T-helper 2 cell treated with Interferon-gamma antibody and Interleukin-4, amounts not matched to agents 5 μg/mL and 100 μg/mL, for 36 hours (primary cell): ENCODE results near the gene ASB2.

Experiments used
- DNase-seq: peaks from one replicate; pipeline ENCODE4 v3.0.0; 2021; ENCODE audit warnings: low spot score
- H3K27ac Mint-ChIP-seq: one replicate; pipeline ENCODE4 v1.8.0; 2021; ENCODE audit warnings: mild to moderate bottlenecking, mixed read lengths
- H3K27me3 Mint-ChIP-seq: one replicate; pipeline ENCODE4 v1.8.0; 2021; ENCODE audit warnings: low read depth, mixed read lengths
- H3K36me3 Mint-ChIP-seq: one replicate; pipeline ENCODE4 v1.8.0; 2021; ENCODE audit warnings: low read depth, mixed read lengths
- H3K4me1 Mint-ChIP-seq: one replicate; pipeline ENCODE4 v1.8.0; 2021; ENCODE audit warnings: low read depth, mixed read lengths
- H3K4me3 Mint-ChIP-seq: one replicate; pipeline ENCODE4 v1.8.0; 2022; ENCODE audit warnings: mild to moderate bottlenecking, moderate library complexity, mixed read lengths
- H3K9me3 Mint-ChIP-seq: one replicate; pipeline ENCODE4 v1.8.0; 2021; ENCODE audit warnings: mixed read lengths

The ASB2 gene

DNA sequence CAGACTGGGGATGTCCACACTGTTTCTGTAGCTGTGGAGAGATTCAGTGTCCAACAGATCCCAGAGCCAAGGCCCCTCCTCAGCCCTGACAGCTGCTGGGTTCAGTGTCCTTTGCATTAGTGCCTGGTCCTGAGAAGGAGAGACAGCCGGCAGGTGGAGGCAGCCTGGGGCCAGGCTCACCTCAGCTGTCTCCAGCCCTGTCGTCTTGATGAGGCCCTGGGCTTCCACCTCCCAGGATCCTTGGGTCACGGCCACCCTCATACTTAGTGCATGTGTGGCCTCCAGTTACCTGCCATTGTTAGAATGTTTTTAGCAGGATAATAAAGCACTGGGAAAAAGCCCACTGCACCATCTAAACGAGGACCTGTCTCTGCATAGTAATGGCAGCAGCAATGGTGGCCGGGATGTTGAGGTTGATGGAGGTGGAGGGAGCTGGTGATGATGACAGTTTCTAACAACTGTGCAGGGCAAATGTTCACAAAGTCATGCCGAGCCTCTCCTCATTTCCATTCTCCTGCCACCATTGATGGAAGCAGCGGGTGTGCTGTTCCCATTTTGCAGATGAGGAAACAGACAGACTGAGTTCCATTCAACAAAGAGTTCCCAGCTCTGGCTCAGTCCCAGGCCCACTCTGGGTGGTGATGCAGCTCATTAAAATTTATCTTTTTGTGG lies 17.7 kb downstream of the ASB2 start:
- Mint-ChIP-seq H3K27me3 (no peaks in the 10 kb centered on the region), H3K4me3 (peak overlapping the region; percentile 82), H3K4me1 (peaks cover 91% of the 10 kb centered on the region), H3K27ac (peak overlapping the region; percentile 99), H3K9me3 (no peaks in the 10 kb centered on the region), H3K36me3 (peaks cover 62% of the 10 kb centered on the region)
- no peak for DNase-seq

DNA sequence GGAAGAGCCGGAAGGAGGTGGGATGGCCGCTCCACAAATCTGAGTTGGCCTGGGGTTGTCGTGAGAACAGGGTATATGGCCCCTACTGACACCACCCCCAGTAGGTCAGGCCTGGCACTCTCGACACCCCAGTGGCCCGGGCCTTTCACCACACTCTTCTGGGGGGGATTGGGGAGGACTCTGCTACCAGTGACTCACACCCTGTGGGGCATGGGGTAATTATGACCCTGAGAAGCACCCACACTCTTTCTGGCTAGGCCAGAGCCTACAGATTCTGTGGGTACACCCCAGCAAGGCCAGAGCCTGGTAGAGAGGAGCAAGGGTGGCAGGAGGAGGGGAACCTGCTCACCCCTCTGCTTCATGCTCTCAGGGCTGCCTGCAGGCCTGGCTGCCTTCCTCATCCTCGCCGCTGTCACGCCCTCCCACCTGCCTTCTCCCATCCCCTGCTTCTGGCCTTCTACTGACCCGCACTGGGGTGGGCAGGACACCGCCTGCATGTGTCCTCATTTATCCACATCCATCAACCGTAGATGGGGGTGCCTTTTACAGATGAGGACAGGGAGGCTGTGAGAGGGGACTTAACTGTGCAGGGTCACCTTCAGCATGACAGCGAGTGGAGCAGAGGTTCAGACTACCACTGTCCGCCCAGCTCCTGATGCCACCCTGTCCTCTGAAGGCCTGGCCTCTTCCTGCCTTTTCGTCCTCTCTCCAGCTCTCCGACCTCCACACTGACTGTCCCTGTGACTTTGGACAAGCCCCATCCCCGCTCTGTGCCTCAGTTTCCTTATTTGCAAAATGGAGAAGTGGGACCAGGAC lies 18.4 kb downstream of the ASB2 start:
- Mint-ChIP-seq H3K27ac (peak overlapping the region; percentile 99), H3K27me3 (no peaks in the 10 kb centered on the region), H3K36me3 (peaks cover 65% of the 10 kb centered on the region), H3K4me1 (peaks cover 91% of the 10 kb centered on the region), H3K4me3 (peak overlapping the region; percentile 88), H3K9me3 (no peaks in the 10 kb centered on the region)
- DNase-seq = no peak

DNA sequence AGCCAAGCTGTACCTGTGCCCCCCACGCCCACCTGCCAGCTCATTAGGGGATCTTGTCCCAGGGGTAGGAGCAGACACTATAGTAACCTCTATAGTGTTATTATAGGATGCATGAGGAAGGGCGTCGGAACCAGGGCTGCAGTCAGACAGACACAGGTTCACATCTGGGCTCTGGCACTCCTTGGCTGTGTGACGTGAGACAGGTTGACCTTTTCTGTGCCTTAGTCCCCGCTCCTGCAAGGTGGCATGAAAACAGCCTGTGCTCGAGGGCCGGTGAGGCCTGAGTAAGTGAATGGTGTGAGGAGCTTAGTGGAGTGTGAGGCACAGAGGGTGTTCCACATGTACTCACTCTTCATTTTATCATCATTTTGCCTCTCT lies 19.0 kb downstream of the ASB2 start:
- Mint-ChIP-seq H3K4me3 (peak overlapping the region; percentile 88), H3K4me1 (peaks cover 90% of the 10 kb centered on the region), H3K27ac (peak overlapping the region; percentile 90), H3K36me3 (peaks cover 72% of the 10 kb centered on the region), H3K27me3 (no peaks in the 10 kb centered on the region), H3K9me3 (no peaks in the 10 kb centered on the region)
- DNase-seq = no peak

DNA sequence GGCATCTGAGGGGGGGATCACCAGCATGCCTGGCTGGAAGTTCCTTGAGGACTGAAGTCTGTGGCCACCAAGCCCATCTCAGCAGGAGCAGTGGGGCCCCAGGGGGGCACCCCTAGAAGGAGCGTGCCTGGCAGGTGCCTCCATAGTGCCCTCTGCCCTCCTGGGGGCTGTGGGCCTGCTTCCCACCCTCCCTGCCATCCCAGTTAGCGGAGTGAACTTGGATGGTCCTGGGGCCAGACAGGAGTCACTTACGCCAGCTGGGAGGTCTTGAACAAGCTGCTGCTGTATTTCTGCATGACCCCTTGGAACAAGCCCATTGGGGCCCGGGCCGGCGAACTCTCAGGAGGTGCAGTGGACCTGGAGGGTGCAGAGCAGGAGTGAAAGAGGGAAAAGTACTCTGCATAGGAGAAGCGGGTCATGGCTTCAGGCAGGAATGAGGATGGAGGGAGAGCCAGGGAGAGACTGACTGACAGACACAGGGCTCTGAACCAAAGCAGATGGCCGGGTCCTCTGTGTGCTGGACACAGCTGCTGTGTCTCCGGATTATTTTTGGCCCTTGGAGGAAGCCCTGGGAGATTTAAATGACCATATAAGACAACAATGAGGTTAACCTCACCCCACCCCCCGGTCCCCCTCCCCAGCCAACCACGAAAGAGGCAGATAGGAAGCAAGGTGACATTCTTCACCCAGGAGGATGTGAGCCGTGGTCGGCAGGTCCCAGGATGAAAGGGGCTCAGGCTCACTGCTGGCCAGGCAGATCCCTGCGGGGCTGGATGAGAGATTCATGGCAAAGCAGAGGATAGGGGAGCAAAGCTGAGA lies 19.6 kb downstream of the ASB2 start:
- peak overlapping the region; percentile 88 for H3K4me3 Mint-ChIP-seq
- no peak for DNase-seq
- H3K4me1 Mint-ChIP-seq = peaks cover 86% of the 10 kb centered on the region
- H3K9me3 Mint-ChIP-seq = no peaks in the 10 kb centered on the region
- H3K27ac Mint-ChIP-seq = peak overlapping the region; percentile 90
- peaks cover 76% of the 10 kb centered on the region for H3K36me3 Mint-ChIP-seq
- H3K27me3 Mint-ChIP-seq = no peaks in the 10 kb centered on the region

DNA sequence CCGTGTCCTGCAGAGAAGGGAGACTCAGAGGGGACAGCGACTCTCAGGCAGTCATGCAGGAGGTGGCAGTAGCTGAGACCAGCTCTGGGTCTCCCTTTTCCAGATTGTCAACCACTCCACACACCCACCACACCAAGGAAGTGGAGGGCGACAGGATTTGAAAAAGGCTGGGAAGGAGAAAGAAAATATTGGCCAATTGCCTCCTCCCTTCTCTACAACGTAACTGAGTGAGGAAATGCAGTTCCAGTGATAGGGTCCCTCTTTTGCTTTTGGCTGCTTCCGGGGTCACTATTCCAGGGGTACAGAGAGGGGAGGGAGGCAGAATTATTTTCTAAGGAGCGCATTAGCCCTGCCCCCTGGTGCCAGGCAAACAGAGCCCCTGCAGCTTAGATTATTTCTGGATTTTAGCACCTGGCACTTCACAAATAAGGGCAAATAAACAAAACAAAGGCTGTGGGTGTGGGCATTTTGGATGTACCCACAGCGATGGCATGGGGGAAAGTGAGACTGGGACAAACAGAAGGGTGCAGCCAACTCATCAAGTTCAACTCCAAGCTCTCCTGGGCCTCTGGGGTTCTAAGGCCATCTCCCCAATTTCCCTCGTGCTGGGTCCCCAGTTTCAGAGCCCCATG lies 20.4 kb downstream of the ASB2 start:
- DNase-seq = no peak
- H3K27me3 Mint-ChIP-seq = no peaks in the 10 kb centered on the region
- H3K27ac Mint-ChIP-seq = peak overlapping the region; percentile 90
- H3K9me3 Mint-ChIP-seq = no peaks in the 10 kb centered on the region
- H3K4me1 Mint-ChIP-seq = peaks cover 84% of the 10 kb centered on the region
- peak overlapping the region; percentile 88 for H3K4me3 Mint-ChIP-seq
- H3K36me3 Mint-ChIP-seq = peaks cover 76% of the 10 kb centered on the region

DNA sequence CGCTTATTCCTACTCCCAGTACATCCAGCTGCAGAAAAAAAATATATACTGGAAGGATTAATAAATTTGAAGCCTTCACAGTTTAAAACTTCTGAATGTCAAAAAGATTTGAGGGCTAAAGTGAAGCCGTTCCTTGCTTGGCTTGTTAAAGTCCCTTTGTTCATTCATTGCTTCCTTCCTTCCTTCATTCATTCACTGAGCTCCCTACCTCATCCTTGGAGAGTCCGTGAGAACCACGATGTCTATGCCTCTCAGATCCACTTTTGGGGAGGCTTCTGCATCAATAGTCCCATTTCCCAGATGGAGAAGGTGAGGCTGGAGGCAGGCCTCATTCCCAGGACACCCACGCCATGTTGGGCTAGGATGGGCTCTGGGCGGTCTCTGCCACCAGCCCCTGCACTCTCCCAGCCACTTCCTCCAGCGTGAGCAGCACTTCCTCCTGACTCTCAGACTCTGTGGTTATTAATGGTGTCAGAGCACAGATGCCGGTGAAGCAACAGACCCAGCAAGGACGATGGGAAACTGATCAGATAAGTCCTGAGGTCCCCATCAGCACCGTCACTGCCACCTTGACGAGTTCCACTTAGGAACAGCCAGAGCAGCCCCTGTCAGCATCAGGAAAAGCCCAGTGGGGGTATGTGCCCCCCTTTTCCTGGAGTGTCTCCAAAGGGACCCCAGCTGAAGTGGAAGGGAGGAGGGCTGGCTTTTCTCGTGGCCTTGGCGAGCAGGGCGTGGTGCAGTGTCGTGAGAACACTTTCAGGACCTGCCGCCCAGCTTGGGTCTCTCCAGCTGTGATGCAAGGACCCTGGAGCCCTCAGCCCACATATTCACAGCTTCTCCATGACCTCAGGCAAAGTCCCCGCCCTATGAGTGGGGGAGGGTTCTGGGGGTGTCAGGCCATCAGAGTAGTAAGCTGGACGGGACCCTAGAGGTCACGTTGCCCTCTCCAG lies 21.2 kb downstream of the ASB2 start:
- Mint-ChIP-seq H3K36me3 (peaks cover 82% of the 10 kb centered on the region), H3K4me3 (peak overlapping the region; percentile 88), H3K27me3 (no peaks in the 10 kb centered on the region), H3K27ac (peak overlapping the region; percentile 90), H3K4me1 (peaks cover 86% of the 10 kb centered on the region), H3K9me3 (no peaks in the 10 kb centered on the region)
- DNase-seq = no peak

DNA sequence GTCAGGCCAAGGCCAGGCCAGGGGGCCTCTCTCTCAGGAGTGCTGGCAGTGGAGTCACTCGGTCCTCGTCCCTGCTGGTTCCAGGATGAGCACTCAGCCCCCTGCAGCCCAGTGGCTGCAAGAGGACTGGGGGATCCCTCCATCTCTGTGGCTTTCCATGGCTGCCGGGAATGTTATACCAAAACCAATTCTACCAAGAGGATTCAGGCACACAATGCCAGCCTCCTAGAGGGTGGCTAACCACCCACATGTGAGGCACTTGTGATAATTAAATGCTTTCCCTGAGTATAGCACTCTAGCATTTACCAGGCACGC lies 21.9 kb downstream of the ASB2 start:
- no peaks in the 10 kb centered on the region for H3K27me3 Mint-ChIP-seq
- H3K36me3 Mint-ChIP-seq = peaks cover 86% of the 10 kb centered on the region
- H3K27ac Mint-ChIP-seq = peak overlapping the region; percentile 90
- no peaks in the 10 kb centered on the region for H3K9me3 Mint-ChIP-seq
- H3K4me3 Mint-ChIP-seq = peak overlapping the region; percentile 88
- no peak for DNase-seq
- H3K4me1 Mint-ChIP-seq = peaks cover 79% of the 10 kb centered on the region

DNA sequence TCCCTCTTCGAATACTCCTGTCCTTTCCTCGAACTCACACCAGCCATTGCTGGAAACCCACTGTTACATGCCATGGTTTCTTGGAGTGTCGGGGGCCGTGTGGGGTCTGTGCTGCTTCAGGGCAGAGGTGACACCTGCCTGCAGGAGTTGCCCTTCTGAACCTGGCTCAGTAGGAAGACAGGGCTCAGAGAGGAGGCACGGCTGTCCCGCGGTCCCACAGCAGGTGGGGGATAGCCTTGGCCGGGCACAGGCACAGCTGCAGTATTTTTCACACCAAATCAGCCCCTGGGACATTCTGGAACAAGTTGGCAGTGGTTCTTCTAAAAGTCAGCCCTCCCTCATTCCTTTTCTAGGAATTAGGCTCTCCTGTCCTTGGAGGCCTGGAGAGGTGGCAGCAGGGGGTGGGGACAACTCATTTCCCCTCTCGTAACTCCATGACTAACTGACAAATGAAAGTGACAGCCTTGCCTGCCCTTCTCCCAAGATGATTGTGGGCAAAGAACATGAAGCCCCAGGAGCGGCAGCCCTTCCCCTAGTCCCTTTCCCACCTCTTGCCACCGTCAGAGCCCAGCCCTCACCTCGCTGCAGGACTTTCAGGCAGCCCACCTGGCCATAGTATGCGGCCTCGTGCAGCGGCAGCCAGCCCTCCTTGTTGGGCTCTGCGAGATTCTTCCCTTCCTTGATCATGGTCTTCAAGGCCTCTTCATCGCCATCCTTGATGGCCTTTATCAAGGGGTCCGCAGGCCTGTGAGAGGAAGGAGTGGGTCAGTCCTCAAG lies 22.4 kb downstream of the ASB2 start:
- H3K9me3 Mint-ChIP-seq = no peaks in the 10 kb centered on the region
- no peaks in the 10 kb centered on the region for H3K27me3 Mint-ChIP-seq
- H3K4me3 Mint-ChIP-seq = peak overlapping the region; percentile 88
- peaks cover 81% of the 10 kb centered on the region for H3K36me3 Mint-ChIP-seq
- no peak for DNase-seq
- H3K27ac Mint-ChIP-seq = peak overlapping the region; percentile 79
- peaks cover 74% of the 10 kb centered on the region for H3K4me1 Mint-ChIP-seq

DNA sequence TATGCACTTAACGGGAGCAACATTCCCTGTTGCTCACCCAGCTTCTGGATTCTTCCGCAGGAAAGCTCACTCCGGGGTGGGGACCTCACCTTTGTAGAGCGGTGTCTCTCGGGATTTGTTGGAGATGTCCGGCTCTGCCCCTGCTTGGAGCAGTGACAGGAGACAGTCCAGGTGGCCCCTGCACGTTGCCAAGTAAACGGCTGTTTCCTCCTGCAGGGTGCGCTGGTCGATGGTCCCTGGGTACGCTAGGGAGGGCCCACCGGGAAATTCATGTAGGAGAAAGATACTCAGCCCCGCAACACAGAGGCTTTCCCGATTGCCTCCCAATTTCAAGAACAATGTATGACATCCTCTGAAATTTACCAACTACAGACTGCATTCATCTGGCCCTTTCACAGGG lies 23.1 kb downstream of the ASB2 start:
- H3K4me1 Mint-ChIP-seq = peaks cover 67% of the 10 kb centered on the region
- peak overlapping the region; percentile 88 for H3K4me3 Mint-ChIP-seq
- H3K27ac Mint-ChIP-seq = no peak overlapping the region
- H3K9me3 Mint-ChIP-seq = no peaks in the 10 kb centered on the region
- no peak for DNase-seq
- peaks cover 79% of the 10 kb centered on the region for H3K36me3 Mint-ChIP-seq
- no peaks in the 10 kb centered on the region for H3K27me3 Mint-ChIP-seq

DNA sequence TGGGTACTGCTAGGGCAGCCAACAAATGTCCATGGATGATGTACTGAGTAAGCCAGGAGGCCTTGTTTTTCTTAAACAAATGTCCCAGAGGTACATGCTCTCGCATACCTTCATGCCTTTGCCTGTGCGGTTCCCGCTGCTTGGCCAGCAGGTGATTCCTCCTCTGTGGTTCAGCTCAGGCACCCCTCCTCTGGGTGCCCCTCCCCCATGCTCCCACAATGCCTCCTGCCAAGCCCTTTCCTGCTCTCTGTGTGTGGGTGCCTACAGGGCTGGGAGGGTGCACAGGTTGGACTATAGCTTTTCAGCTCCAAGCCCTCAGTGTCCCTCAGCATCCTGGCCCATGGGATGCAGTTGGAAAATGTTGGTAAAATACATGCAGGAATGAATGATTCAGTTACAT lies 23.5 kb downstream of the ASB2 start:
- no peak for DNase-seq
- peak overlapping the region; percentile 53 for H3K27ac Mint-ChIP-seq
- peak overlapping the region; percentile 41 for H3K4me3 Mint-ChIP-seq
- H3K4me1 Mint-ChIP-seq = peaks cover 63% of the 10 kb centered on the region
- H3K36me3 Mint-ChIP-seq = peaks cover 77% of the 10 kb centered on the region
- no peaks in the 10 kb centered on the region for H3K27me3 Mint-ChIP-seq
- no peaks in the 10 kb centered on the region for H3K9me3 Mint-ChIP-seq

DNA sequence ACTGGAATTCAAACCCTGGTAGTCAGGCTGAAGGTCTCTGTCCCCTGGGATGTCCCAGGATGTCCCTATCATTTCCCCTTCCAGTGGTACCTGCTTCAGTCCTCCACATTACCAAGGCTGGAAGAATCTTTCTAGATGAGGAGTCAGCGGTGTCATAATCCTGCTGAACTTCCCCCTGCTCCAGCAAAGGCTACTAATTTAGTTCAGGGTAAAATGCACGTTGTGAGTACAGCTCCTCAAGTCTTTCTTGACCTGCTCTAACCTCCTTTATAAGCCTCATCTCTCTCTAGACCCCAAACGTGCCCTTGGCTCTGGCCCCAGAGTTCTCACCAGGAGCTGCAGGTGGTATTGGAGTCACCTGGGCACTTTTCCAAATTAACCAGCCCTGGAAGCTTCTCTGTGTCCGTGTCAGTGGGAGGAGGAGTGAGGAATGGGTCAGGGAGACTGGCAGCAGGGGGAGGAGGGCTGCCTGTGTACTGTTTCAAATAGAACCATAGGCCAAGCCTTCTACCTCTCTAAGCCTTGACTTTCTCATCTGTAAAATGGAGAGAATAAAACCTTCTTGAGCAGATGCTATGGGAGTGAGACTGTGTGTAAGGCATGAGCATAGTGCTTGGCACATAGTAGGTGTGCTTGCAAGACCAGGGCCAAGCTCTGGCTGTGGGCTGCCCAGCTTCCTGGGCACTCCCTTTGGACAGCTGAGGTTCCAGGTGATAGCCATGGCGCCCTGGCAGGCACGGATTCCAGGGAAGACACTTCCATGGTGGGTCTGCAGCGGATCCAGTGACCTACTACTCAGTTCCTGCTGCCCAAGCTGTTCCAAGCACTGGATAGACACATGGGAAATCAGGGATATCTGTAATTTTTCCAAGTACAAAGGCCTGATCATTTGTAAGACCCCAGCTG lies 24.5 kb downstream of the ASB2 start:
- Mint-ChIP-seq H3K4me3 (no peak overlapping the region), H3K36me3 (peaks cover 76% of the 10 kb centered on the region), H3K4me1 (peaks cover 56% of the 10 kb centered on the region), H3K9me3 (no peaks in the 10 kb centered on the region), H3K27me3 (no peaks in the 10 kb centered on the region), H3K27ac (peak overlapping the region; percentile 60)
- no peak for DNase-seq
